HUDEP-2 (cell line): ENCODE measurements around the gene ZFAND6.
"Not testable (repeated sequence)": the region's sequence is repeated elsewhere in the genome, so short reads cannot be mapped to it uniquely, and the experiment has no call there.

Experiments
- DNase-seq, 76 experiments: peaks; one replicate each; lab custom pipeline; 2025; ENCODE audit not compliant: unreplicated experiment in 76 of 76; lab: John Stamatoyannopoulos, UW

Gene ZFAND6

DNA sequence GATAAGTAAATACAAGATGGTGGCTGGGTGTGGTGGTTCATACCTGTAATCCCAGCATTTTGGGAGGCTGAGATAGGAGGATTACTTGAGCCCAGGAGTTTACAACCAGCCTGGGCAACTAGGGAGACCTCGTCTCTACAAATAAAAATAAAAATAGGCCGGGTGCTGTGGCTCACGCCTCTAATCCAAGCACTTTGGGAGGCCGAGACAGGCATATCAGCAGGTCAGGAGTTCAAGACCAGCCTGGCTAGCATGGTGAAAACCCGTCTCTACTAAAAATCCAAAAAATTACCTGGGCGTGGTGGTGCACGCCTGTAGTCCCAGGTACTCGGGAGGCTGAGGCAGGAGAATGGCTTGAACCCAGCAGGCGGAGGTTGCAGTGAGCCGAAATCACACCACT lies 14.3 kb upstream of the ZFAND6 start:
- DNase-seq = not testable (repeated sequence)

DNA sequence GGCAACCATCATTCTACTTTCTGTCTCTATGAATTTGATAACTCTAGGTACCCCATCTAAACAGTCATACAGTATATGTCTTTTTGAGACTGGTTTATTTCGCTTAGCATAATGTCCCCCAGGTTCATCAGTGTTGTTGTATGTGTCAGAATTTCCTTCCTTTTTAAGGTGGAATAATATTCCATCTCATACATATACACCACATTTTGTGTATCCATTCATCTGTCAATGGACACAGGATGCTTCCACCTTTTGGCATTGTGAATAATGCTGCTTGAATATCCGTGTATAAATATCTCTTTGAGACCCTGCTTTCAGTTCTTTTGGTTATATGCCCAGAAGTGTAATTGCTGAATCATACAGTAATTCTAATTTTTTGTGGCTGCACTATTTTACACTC lies 10.4 kb upstream of the ZFAND6 start:
- no peak for DNase-seq

DNA sequence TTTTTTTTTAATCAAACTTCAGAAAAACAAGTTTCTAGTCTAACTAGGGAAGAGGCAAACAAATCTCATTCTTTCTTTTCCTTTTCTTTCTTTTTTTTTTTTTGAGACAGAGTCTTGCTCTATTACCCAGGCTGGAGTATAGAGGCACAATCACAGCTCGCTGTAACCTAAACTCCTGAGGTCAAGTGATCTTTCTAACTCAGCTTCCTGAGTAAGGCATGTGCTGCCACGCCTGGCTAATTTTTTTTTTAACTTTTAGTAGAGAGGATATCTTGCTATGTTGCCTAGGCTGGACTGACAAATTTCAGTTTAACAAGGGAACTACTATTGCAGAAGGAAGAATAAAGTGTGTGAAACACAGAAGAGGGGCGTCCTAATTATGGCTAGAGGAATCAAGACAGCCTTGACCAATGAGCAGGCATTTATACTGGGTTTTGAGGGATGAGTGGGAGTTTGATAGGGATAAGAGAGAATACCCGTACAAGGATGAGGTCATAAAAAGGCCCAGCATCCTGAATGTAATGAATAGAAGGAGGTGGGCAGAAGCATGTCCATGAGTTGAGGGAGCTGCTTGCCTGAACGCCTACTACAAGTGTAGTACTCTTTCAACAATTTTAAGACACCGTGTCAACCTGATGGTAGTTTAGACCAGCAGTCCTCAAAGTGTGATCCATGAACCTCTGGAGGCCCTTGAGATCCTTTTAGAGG lies 6.7 kb upstream of the ZFAND6 start:
- no peak for DNase-seq

DNA sequence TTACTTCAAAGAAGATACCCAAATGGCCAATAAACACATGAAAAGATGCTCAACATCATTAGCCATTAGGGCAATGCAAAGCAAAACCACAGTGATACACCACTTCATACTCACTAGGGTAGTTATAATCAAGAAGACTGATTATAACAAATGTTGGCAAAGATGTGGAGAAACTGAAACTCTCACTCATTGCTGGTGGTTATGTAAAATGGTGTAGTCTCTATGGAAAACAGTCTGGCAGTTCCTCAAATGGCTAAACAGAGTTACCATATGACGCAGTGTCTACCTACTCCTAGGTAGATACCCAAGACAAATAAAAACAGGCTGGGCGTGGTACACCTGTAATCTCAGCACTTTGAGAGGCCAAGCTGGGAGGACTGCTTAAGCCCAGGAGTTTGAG lies 3.5 kb upstream of the ZFAND6 start:
- DNase-seq = no peak

DNA sequence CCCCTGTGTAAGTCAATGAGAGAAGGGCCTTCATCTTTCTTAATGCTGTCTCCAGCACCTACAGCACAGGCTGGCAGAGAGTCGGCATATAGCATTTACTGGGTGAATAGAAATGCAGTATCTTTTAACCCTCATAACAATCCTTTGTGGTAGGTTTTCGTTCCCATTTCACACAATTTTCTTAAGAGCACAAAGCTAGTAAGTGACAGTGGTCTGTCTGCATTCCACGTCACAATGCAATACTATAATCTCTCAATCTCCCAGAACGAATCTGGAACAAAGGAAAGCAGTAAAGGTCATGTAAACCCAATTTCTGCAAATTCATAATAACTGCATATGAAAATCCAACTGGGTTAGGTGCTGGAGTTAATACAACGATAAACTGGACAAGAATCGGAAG lies 1.4 kb upstream of the ZFAND6 start:
- DNase-seq = no peak

DNA sequence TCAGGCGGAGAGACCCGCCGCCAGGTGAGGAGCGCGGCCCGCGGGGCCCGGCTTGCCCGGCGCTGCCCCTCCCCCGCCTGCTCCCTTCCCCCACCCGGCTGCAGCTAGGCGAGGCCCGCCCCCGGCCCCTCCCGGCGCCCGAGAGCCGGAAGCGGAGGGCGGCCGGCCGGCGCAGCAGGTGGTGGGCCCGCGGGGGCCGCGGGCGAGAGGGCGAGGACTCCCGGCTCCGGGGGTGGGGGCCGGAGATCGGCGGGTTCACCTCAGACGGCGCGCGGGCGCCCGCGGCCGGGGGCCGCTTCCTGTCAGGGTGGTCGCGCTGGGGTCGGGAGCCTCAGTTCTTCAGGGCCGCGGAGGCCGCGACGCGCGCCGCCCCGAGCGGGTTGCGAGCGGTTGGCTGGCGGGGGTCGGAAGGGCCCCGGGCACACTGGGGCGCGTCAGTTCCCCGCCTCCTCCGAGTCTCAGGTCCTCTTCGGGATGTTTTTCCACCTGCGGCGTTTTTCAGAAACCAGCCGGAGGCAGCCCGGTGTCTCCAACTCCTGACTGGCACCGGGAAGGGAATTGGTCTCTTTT lies 395 bp downstream of the ZFAND6 start:
- DNase-seq = peak in 22 of 76 experiments; percentile 13 to 84 (median 66)

DNA sequence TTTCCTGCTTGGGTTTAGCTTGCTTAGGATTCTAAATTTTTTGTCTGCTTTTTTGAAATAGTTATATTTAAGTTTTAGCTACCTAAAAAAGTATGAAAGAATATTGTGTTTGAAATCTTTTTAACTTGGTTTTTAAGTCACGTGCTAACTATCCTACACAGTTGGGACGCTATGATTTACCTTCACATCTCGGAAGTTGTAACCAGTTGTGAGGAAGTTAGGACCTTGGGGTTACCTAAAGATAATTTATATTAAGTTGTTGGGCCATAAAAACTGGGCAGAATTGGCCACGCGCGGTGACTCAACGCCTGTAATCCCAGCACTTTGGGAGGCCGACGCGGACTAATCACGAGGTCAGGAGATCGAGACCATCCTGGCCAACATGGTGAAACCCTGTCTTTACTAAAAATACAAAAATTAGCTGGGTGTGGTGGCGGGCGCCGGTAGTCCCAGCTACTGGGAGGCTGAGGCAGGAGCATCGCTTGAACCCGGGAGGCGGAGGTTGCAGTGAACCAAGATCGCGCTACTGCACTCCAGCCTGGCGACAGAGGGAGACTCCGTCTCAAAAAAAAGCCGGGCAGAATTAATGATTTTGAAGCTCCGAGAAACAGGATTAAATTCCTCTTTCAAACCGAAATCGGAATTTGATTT lies 1.0 kb downstream of the ZFAND6 start:
- DNase-seq = peak in 27 of 76 experiments; percentile 4 to 54 (median 25)

DNA sequence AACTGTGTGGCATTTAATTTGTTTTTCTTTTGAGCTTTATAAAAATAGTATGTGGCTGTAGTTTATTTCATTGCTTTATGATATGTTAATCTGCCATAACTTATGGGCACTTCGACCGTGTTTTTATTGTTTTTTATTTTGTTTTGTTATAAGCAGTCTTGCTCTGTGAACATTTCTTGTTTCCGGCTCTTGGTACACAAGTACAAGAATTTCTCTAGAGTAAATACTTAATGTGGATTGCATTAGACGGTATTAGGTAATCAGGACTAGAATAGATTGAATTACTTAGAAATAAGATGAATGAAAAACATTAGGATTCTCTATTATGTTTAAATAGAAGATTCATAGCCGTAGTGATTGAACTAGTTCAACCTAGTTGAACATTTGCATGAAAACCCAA lies 2.1 kb downstream of the ZFAND6 start:
- no peak for DNase-seq

DNA sequence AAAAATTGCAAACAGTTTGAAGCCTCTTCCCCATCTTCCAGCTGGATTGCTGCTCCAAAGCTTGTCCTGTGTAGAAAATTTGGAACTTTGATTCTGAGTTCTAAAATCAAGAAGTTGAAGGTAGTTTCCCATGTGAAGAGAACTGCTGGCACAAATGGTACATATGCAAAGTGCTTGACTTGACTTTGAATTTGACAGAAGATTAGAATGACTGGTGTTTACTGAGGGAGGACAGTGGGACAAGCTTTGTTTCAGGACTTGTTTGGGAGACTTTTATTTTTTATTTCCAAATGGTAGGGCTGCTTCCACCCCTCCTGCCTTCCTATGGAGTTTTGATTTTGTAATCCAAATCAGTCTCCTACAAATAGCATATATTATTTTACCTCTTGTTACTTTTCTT lies 7.4 kb downstream of the ZFAND6 start:
- no peak for DNase-seq

DNA sequence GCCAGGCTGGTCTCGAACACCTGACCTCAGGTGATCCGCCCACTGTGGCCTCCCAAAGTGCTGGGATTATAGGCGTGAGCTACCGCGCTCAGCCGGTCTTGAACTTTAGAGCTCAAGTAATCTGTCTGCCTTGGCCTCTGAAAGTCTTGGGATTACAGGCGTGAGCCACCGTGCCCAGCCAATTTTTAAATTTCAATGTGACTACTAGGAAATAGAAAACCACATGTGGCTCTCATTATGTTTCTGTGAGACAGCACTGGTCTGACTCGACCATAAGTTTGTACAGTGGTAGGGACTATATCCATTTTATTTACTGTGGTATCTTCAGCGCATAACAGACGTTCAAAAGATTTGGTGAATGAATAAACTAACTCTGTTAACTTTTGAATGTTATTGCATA lies 9.1 kb downstream of the ZFAND6 start:
- no peak for DNase-seq

DNA sequence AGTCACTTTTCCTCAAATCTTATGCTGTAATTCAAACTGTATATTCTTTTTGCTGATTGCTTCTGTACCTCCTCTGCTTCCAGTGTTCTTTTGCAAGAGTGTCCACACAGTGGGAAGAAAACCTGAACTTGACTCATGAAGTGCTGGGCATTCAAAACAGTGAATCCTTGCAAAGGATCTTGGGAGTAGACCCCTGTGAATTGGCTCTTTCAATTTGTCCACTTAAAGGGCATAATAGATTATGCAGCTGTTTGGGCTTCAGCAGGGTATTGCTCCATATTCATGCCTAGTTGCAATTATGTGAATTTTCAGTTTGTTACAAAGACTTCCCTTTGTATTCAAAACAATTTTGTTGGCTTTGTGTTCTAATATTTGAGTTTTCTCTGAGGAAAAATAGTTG lies 11.4 kb downstream of the ZFAND6 start:
- no peak for DNase-seq

DNA sequence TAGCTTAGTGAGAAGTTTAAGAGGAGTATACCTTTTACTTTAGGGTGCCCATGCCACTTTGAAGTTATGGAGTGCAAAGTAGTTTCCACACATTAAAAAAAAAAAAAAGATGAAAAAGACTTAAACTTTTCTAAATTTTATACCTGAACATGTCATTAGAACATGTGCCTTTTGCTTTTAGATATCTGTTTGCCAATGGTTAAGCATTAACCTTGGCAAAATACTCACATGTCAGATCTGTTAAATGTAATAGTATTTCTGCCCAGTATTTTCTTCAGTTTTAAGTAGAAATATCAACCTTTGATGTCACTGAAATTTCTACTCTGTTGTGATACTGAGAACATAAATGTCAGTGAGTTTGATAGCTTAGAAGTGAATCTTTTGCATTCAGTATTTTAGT lies 12.2 kb downstream of the ZFAND6 start:
- DNase-seq = no peak

DNA sequence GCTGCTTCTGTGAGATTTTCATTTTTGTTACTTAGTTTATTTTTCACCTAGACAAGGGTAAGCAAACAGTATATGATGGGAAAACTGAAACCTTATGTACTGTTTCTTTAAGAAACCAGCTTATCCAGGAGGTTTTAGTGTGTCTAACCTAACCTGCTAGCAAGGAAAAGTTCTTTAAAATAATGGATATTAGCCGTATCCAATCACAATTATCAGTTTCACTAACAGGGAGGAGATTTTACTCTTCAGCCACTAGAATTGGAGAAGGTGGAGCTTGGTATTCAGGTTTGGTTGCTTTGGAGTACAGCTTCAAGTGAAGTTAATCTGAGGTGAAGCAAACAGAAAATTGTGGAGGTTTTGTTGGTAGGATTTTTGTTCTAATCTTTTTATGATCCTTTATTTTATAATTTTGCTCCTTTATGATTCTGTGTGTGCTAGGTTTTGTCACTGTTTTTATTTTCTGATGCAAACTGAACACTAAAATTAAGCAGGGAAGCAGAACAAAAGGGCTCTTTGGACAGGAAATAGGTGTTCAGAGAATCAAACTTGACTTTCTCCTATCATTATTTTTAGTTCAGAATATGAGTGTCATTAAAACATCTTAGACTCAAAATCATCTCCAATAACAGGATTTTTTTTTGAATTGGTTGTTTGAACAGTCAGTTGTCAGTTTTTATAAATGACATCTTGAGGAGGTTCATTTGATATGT lies 13.0 kb downstream of the ZFAND6 start:
- peak in 41 of 76 experiments; percentile 2 to 87 (median 72) for DNase-seq

DNA sequence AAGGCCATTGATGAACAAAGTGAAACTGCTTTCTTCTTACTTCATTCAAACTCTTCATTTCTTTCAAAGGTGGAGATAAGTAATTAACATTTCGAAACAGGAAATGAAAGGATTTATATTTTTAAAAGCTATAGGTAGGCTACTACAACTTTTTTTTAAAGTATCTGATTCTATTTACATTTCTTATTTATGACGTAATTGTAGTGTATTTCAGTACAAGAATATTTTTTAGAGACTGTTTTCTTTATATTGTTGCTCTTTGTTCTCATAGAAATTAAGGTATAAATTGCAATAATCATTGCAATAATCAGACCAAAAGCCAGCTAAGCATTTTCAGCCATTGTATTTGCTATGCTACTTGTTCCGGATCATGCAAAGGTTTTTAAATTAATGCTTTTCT lies 13.7 kb downstream of the ZFAND6 start:
- no peak for DNase-seq

DNA sequence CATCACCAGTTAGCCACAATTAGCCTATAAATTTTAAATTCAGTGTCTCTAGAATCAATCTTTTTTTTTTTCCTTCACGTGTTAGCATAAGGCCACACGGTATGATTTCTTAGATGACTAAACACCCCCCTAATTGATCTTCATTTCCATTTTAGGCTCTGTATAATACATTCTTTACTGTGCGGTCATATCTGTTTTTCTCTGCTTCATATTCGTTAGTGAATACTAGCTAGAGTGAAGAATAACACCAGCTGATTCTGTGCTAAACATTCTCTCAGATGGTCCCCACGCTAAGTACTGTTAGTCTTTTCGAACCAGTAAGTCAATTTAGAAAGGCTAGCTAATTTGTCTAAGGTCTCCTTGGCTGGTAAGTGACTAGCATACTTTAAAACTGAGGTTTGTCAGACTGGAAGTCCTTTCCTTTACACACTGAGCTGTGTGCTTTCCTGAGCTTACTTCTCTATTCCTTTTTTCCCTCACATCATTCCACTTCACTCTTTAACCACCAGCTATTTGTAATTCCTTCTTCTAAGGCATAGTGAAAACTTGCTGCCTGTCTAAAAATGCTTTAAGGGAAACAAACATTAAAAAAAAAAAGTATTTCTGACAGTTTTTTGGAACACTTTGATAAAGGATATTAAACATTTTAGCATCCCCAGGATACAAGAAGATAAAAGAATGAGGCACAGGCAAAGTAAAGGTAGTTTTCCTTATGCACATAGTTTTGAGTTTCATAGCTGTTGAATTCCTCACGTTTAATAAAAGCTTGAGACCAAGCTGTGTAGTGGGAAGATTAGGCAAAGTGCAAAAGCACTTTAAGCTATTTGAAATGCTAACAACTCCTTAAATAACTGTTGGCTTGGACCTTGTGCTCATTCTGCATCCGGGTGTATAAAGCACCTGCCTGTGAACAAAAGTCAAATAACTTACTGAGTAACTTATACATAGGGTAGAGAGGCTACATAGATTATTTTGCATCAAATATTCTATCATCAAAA lies 17.1 kb downstream of the ZFAND6 start:
- DNase-seq = no peak

DNA sequence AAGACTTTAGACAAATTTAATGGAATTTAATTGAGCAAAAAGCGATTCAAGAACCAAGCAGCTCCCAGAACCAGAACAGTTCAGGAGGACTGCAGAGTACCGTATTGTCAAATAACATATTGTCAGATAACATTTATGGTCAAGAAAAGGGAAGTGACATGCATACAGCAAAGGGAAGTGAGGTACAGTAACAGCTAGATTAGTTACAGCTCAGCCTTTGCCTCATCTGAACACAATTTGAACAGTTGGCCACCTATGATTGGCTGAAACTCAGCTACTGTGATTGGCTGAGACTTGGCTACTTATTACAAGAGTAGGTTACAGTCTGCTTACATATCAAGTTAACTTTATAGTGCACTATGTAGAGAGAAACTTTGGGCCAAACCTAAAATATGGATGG lies 21.9 kb downstream of the ZFAND6 start:
- peak in 8 of 76 experiments; percentile 4 to 34 (median 12) for DNase-seq

DNA sequence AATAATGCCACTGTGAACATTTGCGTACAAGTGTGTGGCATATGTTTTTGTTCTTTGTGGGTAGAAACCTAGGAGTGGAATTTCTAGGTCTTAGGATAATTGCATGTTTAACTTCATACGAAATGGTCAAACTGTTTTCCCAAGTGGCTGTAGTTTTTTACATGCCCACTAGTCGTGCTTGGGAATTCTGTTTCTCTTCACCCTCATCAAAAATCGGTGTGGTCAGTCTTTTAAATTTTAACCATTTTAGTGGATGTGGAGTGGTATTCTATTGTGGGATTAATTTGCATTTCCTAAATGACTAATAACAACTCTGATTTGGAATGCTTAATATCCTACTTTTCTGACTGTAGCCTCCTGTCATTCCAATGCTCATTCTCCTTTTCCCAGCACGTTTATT lies 27.6 kb downstream of the ZFAND6 start:
- DNase-seq = no peak

DNA sequence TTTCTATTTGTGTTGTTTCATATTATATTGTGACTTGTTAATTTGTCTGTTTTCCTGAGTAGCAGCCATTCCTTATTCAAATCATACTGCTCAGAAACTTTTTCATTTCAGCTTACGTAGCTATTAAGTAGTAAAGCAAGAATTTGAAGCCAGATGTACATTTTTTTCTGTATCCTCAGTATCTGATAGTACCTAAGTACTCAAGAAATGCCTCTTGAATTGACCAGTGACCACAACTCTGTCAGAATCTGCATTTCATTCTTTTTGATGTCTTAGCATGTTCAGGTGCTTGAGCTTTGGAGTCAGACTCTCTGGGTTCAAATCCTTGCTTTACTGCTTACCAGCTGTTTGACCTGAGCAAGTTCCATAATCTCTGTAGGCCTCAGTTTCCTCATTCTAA lies 30.6 kb downstream of the ZFAND6 start:
- no peak for DNase-seq

DNA sequence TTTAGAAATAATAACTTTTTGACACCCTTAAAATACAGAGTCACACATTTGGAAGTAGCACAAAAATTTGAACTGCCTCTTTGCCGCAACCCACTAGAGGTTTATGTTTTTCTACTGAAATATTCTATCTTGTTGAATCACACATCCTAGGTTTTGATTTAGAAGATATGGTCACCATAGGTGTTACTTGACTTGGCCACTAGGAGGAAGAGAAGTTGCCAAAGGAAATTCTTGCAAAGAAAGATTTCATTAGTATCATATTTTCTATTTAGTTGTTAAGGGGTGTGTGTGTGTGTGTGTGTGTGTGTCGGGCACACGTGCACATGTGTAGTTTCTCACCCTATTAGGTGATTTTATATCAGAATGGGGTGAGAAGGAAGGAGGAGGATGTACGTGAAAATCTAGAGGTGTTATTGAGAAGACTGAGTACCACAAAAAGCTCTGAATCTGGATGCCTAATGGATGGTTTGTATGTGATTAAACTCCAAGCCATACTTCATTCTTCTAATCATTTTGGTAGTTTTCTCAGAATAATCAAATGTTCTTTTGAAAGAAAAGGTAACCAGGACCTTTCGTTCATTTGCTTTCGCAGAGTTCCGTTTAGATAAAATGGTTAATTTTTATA lies 31.5 kb downstream of the ZFAND6 start:
- DNase-seq = no peak

DNA sequence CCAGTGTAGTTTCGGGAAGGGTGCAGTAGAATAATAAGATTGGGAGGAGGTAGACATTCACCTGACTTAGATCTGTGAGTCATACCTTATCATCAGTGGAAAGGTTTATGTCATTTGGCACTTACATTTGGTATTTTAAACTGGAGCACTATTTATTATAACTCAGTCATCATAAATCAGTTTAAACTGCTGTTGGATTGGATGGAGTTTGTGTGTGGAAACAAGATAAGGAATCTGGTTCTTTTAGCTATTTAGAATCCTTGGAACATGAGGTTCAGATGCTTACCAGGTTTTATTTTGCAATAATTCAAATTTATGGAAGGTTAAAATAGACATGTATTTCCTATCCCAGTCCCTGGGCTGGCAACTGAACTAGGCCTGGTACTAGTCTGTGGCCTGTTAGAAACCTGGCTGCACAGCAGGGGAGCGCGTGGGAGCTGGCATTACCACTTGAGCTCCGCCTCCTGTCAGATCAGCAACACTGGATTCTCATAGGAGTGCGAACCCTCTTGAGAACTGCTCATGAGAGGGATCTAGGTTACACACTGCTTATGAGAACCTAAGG lies 34.5 kb downstream of the ZFAND6 start:
- peak in 37 of 76 experiments; percentile 1 to 74 (median 24) for DNase-seq
